GM21515 (cell line): ENCODE measurements around the gene ASH1L.
"Not testable (repeated sequence)": the region's sequence is repeated elsewhere in the genome, so short reads cannot be mapped to it uniquely, and the experiment has no call there.

Experiments used
- ATAC-seq: cut with Tn5 transposase; IDR thresholded peaks from one replicate; pipeline ENCODE4 v1.9.1; 2021; ENCODE audit not compliant: unreplicated experiment

ASH1L gene

GRCh38 chr1:155454096-155454495, 108.5 kb downstream of the ASH1L start:
- ATAC-seq, result no peak

DNA sequence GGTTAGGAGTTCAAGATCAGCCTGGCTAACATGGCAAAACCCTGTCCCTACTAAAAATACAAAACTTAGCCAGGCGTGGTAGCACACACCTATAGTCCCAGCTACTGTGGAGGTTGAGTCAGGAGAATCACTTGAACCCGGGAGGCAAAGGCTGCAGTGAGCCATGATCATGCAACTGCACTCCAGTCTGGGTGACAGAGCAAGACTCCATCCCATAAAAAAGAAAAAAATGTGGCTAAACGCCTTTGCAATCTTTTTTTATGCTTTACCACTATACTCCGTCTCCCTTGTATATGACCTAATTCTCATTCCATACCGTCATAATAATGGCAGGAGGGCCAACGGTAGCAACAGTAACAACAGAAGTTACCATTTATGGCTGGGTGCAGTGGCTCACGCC, 109.5 kb downstream of the ASH1L start:
- no peak for ATAC-seq

DNA sequence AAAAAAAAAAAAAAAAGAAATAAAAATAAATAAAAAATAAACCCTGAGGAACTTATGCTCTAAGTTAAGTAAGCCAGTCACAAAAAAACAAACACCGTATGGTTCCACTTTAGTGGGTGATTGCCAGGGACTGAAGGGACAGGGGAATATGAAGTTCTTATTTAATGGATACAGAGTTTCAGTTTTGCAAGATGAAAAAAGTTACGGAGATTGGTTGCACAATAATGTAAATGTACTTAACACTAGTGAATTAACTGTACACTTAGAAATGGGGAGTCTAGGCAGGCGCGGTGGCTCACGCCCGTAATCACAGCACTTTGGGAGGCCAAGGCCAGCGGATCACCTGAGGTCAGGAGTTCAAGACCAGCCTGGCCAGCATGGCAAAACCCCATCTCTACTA, 111.4 kb downstream of the ASH1L start:
- ATAC-seq, result no peak

DNA sequence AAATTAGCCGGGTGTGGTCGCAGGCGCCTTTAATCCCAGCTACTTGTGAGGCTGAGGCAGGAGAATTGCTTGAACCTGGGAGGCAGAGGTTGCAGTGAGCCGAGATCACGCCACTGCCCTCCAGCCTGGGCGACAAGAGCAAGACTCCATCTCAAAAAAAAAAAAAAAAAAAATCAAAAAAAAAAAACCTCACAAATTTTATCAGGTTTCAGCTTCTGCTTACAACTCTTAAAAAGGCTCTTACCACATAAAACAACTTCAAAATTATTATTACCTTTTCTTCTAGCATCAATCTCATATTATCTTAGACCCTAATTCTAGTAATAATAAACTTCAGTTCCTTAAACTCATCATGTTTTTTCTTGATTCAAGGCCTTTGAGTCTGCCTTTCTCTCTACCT, 120.2 kb downstream of the ASH1L start:
- not testable (repeated sequence) for ATAC-seq

DNA sequence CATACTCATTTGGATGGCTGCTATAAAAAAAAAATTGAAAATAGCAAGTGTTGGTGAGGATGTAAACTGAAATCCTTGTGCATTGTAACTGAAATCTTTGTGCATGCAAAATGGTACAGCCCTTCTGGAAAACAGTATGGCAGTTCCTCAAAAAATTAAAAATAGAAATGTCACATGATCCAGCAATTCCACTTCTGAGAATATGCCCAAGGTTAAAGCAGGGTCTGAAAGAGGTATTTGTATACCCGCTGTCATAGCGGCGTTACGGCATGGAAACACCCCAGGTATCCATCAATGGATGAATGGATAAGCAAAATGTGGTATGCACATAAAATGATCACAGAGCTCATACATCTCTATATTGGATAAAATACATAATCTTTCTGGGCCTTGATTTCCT, 125.2 kb downstream of the ASH1L start:
- no peak for ATAC-seq

- ATAC-seq, result not testable (repeated sequence)
These were observed 128.7 kb downstream of the ASH1L start for GRCh38 chr1:155433831-155434389.

DNA sequence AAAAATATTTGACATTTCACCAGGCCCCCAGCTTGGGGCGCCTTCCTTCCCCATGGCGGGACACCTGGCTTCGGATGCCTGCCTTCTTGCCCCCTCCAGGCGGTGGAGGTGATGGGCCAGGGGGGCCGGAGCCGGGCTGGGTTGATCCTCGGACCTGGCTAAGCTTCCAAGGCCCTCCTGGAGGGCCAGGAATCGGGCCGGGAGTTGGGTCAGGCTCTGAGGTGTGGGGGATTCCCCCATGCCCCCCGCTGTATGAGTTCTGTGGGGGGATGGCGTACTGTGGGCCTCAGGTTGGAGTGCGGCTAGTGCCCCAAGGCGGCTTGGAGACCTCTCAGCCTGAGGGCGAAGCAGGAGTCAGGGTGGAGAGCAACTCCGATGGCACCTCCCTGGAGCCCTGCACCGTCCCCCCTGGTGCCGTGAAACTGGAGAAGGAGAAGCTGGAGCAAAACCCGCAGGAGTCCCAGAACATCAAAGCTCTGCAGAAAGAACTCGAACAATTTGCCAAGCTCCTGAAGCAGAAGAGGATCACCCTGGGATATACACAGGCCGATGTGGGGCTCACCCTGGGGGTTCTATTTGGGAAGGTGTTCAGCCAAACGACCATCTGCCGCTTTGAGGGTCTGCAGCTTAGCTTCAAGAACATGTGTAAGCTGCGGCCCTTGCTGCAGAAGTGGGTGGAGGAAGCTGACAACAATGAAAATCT, 129.3 kb downstream of the ASH1L start:
- not testable (repeated sequence) for ATAC-seq

GRCh38 chr1:155424091-155424490, 138.5 kb downstream of the ASH1L start:
- no peak for ATAC-seq

- ATAC-seq, result no peak
These were observed 141.8 kb downstream of the ASH1L start for GRCh38 chr1:155420788-155421187.

DNA sequence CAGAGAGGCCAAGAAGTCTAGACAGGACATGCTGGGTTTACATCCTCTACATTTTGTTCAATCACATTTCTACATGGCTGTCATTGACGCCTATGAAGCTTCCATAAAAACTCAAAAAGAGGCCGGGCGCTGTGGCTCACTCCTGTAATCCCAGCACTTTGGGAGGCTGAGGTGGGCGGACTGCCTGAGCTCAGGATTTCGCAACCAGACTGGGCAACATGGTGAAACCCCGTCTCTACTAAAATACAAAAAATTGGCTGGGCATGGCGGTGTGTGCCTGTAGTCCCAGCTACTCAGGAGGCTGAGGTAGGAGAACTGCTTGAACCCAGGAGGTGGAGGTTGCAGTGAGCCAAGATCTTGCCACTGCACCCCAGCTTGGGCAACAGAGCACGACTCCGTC, 150.8 kb downstream of the ASH1L start:
- ATAC-seq, result not testable (repeated sequence)

DNA sequence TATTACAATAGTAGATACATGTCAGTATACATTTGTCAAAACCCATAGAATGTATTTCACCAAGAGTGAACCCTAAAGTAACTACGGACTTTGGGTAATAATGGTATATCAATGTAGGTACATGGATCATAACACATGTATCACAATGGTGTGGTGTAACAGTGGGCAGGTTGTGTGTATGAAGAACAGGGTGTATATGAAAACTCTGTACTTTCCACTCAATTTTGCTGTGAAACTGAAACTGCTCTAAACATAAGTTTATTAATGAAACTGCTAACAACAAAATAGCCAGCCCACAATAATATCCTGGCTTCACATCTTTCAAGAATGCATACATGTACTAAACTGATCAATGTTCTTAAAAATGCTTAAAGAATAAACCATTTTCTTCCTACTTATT, 151.7 kb downstream of the ASH1L start:
- no peak for ATAC-seq

- no peak for ATAC-seq
These were observed 165.6 kb downstream of the ASH1L start for GRCh38 chr1:155396874-155397476.

- no peak for ATAC-seq
These were observed 169.6 kb downstream of the ASH1L start for GRCh38 chr1:155392898-155393411.

DNA sequence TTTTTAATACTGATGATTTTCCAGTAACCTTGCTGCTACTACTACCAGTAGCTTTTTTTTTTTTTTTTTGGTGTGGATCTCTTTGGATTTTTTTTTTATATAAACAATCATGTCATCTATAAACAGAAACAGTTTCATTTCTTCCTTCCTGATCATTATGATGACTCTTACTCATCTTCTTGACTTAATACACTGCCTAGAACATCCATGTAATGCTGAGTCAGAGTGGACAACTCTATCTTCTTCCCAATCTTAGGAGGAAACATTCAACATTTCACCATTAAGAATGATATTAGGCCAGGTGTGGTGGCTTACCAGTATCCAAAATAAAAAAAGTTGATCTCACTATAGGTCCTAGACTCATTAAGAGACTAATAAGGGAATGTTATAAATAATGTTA, 172.8 kb downstream of the ASH1L start:
- no peak for ATAC-seq

GRCh38 chr1:155385836-155386235, 176.8 kb downstream of the ASH1L start:
- not testable (repeated sequence) for ATAC-seq

- ATAC-seq, result no peak
These were observed 179.2 kb downstream of the ASH1L start for GRCh38 chr1:155383406-155383805.

DNA sequence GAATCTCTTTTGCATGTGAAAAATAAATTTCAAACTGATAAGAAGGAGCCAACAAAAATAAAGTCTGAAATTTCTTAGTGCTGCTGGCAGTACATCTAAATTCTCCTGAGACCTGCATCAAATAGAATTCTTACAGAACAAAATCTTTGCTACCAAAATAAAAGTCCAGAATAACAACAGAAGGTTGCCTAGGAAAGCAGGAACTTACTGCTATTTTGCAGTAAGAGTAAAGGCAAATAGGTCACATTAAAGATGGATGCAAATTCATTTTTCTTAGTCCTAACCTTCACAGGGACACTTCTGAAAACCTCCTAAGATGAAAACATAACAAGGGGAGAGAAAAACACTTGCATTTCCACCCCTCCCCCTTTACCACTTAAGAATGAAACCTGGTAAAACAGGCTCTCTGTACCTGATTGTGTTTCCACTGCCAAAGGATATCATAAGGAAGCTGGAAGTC, 182.9 kb downstream of the ASH1L start:
- no peak for ATAC-seq

DNA sequence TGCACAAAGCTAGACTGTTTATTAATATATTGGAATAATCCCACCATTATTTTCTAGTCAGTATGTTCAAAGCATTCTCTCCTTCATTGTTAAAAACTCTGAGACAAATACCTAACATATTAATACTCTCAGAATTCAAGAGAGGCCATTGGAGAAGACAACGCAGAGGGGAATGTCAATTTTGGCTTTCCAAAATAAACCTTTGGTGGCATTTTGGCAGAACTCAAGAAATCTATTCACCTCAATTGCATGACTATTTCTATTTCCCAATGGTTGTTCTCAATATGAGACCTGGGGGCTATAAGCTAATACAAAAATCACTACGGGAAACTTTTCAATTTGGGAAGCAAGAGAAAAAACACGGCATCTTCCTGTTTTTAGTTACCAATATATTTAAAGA, 183.4 kb downstream of the ASH1L start:
- no peak for ATAC-seq

GRCh38 chr1:155360051-155360450, 202.6 kb downstream of the ASH1L start:
- no peak for ATAC-seq

DNA sequence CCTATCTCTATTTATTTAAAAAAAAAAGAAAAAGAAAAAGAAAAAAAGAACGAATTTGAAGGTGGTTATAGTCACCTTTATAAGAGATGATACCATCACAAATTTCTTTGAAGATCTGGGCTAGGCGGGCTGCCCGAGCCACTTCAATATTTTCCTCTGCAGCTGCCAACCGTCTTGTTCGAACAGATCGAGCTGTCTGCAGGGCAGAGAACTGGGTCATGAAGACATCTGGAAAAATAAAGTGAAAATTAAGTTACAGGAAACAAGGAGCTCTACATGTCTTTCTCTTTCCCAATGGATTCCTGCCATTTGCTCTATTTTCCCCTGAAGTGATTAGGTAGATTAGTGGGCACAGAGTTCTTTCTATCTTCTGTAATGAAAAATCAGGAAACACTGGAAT, 210.0 kb downstream of the ASH1L start:
- no peak for ATAC-seq

- no peak for ATAC-seq
These were observed 219.8 kb downstream of the ASH1L start for GRCh38 chr1:155342842-155343241.

GRCh38 chr1:155339515-155340097, 223.0 kb downstream of the ASH1L start:
- ATAC-seq, result no peak
